DOHH2 (cell line): ENCODE results near the gene SRBD1.

ENCODE experiments used
- H3F3A ChIP-seq: fragments of 200-600 bp; sonication (generic), shearing (Covaris generic); 2 replicates; pipeline ENCODE4 v1.6.0; 2016; ENCODE audit warnings: antibody characterized with exemption, mild to moderate bottlenecking; ENCODE audit not compliant: control insufficient read depth, insufficient read depth
- H3K27ac ChIP-seq: fragments of 200-600 bp; sonication (generic); 2 replicates; pipeline ENCODE4 v1.5.1; 2014; ENCODE audit warnings: low read depth, mild to moderate bottlenecking, low read length, moderate library complexity
- H3K27me3 ChIP-seq: fragments of 200-600 bp; sonication (generic); 2 replicates; pipeline ENCODE4 v1.6.1; 2014; ENCODE audit warnings: mild to moderate bottlenecking, low read length, mixed read lengths; ENCODE audit not compliant: control insufficient read depth
- H3K36me3 ChIP-seq: fragments of 200-600 bp; sonication (generic); 2 replicates; pipeline ENCODE4 v1.6.1; 2014; ENCODE audit warnings: mild to moderate bottlenecking, low read length, moderate library complexity, mixed read lengths; ENCODE audit not compliant: control insufficient read depth
- H3K4me1 ChIP-seq: fragments of 200-600 bp; sonication (generic); 2 replicates; pipeline ENCODE4 v1.6.1; 2014; ENCODE audit warnings: mild to moderate bottlenecking, low read length, mixed read lengths; ENCODE audit not compliant: control insufficient read depth
- H3K4me2 ChIP-seq: fragments of 200-600 bp; sonication (generic); 2 replicates; pipeline ENCODE4 v1.6.0; 2014; ENCODE audit warnings: mild to moderate bottlenecking, low read length, moderate library complexity
- H3K4me3 ChIP-seq: fragments of 200-600 bp; sonication (generic); 2 replicates; pipeline ENCODE4 v1.5.1; 2014; ENCODE audit warnings: mild to moderate bottlenecking, low read length, mixed read lengths
- H3K79me2 ChIP-seq: fragments of 200-600 bp; sonication (generic); 2 replicates; pipeline ENCODE4 v1.6.1; 2014; ENCODE audit warnings: mild to moderate bottlenecking, low read length, mixed read lengths; ENCODE audit not compliant: control insufficient read depth
- H3K9me2 ChIP-seq: fragments of 200-600 bp; sonication (generic); replicated peaks from 2 replicates; pipeline ENCODE4 v1.6.1; 2014; ENCODE audit warnings: mild to moderate bottlenecking, low read length, mixed read lengths; ENCODE audit not compliant: control insufficient read depth
- H3K9me3 ChIP-seq: fragments of 200-600 bp; sonication (generic); 2 replicates; pipeline ENCODE4 v1.6.1; 2014; ENCODE audit warnings: antibody characterized with exemption, low read length, mixed read lengths; ENCODE audit not compliant: control insufficient read depth, insufficient read depth
- H4K20me1 ChIP-seq: fragments of 200-600 bp; sonication (generic); 2 replicates; pipeline ENCODE4 v1.6.0; 2014; ENCODE audit warnings: low read depth, mild to moderate bottlenecking, antibody characterized with exemption, low read length, moderate library complexity; ENCODE audit not compliant: control insufficient read depth, insufficient read depth
- CTCF ChIP-seq: fragments of 200-600 bp; sonication (generic); IDR thresholded peaks from one replicate; pipeline ENCODE4 v1.5.1; 2014; ENCODE audit warnings: antibody characterized with exemption, mild to moderate bottlenecking, low read depth, low read length; ENCODE audit not compliant: poor library complexity, severe bottlenecking
- EZH2phosphoT487 ChIP-seq: fragments of 200-600 bp; sonication (generic); IDR thresholded peaks from 2 replicates; pipeline ENCODE4 v1.6.1; 2017; ENCODE audit warnings: borderline replicate concordance, mild to moderate bottlenecking, antibody characterized with exemption, low read length, moderate library complexity, mixed read lengths

Gene SRBD1

GRCh38 chr2:45368792-45369191 lies 242.3 kb downstream of the SRBD1 start:
- H3K9me2 ChIP-seq = no peaks in the 10 kb centered on the region
- no peak overlapping the region for H3K27ac ChIP-seq

GRCh38 chr2:45361666-45362065 lies 249.4 kb downstream of the SRBD1 start:
- H3K27me3 ChIP-seq = peaks cover 15% of the 10 kb centered on the region
- TF ChIP-seq EZH2phosphoT487 (no peak), CTCF (no peak)
- H3K27ac ChIP-seq = no peak overlapping the region
- H3K9me3 ChIP-seq = no peaks in the 10 kb centered on the region
- H3K79me2 ChIP-seq = no peaks in the 10 kb centered on the region
- H3K4me2 ChIP-seq = no peak overlapping the region
- H3K4me3 ChIP-seq = no peak overlapping the region
- no peaks in the 10 kb centered on the region for H3F3A ChIP-seq
- H3K9me2 ChIP-seq = no peaks in the 10 kb centered on the region
- H3K36me3 ChIP-seq = no peaks in the 10 kb centered on the region
- H4K20me1 ChIP-seq = no peaks in the 10 kb centered on the region
- H3K4me1 ChIP-seq = no peaks in the 10 kb centered on the region

More at GRCh38 chr2:45368792-45369191, 242.3 kb downstream of the SRBD1 start:
- TF ChIP-seq CTCF = no peak
- TF ChIP-seq EZH2phosphoT487 = no peak
- H3K4me3 ChIP-seq = no peak overlapping the region
- H3K9me3 ChIP-seq = no peaks in the 10 kb centered on the region
- no peak overlapping the region for H3K4me2 ChIP-seq
- H3K27me3 ChIP-seq = peaks cover 8% of the 10 kb centered on the region
- H3K36me3 ChIP-seq = no peaks in the 10 kb centered on the region
- no peaks in the 10 kb centered on the region for H4K20me1 ChIP-seq
- H3F3A ChIP-seq = no peaks in the 10 kb centered on the region
- H3K79me2 ChIP-seq = no peaks in the 10 kb centered on the region
- no peaks in the 10 kb centered on the region for H3K4me1 ChIP-seq

- no peak for TF ChIP-seq CTCF
- no peak for TF ChIP-seq EZH2phosphoT487
These were observed 256.3 kb downstream of the SRBD1 start for GRCh38 chr2:45354776-45355175.

More at GRCh38 chr2:45354776-45355175, 256.3 kb downstream of the SRBD1 start:
- H3K4me2 ChIP-seq = no peak overlapping the region
- no peaks in the 10 kb centered on the region for H3K27me3 ChIP-seq
- H3K9me3 ChIP-seq = no peaks in the 10 kb centered on the region
- no peaks in the 10 kb centered on the region for H3K36me3 ChIP-seq
- H4K20me1 ChIP-seq = no peaks in the 10 kb centered on the region
- H3F3A ChIP-seq = no peaks in the 10 kb centered on the region
- H3K9me2 ChIP-seq = no peaks in the 10 kb centered on the region
- no peaks in the 10 kb centered on the region for H3K79me2 ChIP-seq
- H3K27ac ChIP-seq = no peak overlapping the region
- no peak overlapping the region for H3K4me3 ChIP-seq
- no peaks in the 10 kb centered on the region for H3K4me1 ChIP-seq
